Caco-2 (cell line): Measurements from ENCODE around the gene GPC6. TPM values are rescaled to one million over a fixed set of nuclear protein-coding genes. Genes with fewer than 3 reads are reported as not detected.

Source experiments
- BruUV-seq: library from RNA; stranded (reverse); fragments of 400-500 nt; replicated peaks from 2 replicates; lab custom pipeline; 2021; lab: Mats Ljungman, UMichigan
- CTCF ChIA-PET: fragments of 300-600 bp; sonication (Branson Sonifier 250); formaldehyde crosslinking; loops from one replicate; lab custom pipeline; 2022; ENCODE audit warnings: antibody characterized with exemption; lab: Charles Lee
- POLR2A ChIA-PET: fragments of 300-600 bp; sonication (Branson Sonifier 250); formaldehyde crosslinking; loops from one replicate; lab custom pipeline; 2022; ENCODE audit warnings: antibody characterized with exemption; lab: Charles Lee
- DNase-seq, 2 experiments: peaks; one replicate each; pipeline versions ENCODE4 v3.0.0 to v3.0.0-alpha.2; 2020 to 2022
- H3K27me3 ChIP-seq: replicated peaks from 2 replicates; pipeline ENCODE4 v1.6.0; 2011; ENCODE audit warnings: low read length; ENCODE audit not compliant: control insufficient read depth, insufficient read depth
- H3K36me3 ChIP-seq: 2 replicates; pipeline ENCODE4 v1.5.1; 2011; ENCODE audit warnings: low read length; ENCODE audit not compliant: control insufficient read depth, insufficient read depth
- H3K4me1 ChIP-seq: fragments of 250-450 bp; sonication (Bioruptor Pico); 2 replicates; pipeline ENCODE4 v1.5.1; 2020; ENCODE audit warnings: mild to moderate bottlenecking
- H3K4me3 ChIP-seq: 2 replicates; pipeline ENCODE4 v1.5.1; 2011; ENCODE audit warnings: low read depth, mild to moderate bottlenecking, control low read depth, low read length
- H3K9me3 ChIP-seq: fragments of 250-450 bp; sonication (Bioruptor Pico); 2 replicates; pipeline ENCODE4 v1.5.1; 2020; ENCODE audit warnings: mild to moderate bottlenecking, moderate library complexity
- H3K27ac Mint-ChIP-seq: one replicate; pipeline ENCODE4 v1.8.0; 2022; ENCODE audit warnings: mixed read lengths; ENCODE audit not compliant: unreplicated experiment
- H3K27me3 Mint-ChIP-seq: one replicate; pipeline ENCODE4 v1.8.0; 2022; ENCODE audit warnings: mixed read lengths; ENCODE audit not compliant: insufficient read depth, unreplicated experiment
- H3K36me3 Mint-ChIP-seq: one replicate; pipeline ENCODE4 v1.8.0; 2022; ENCODE audit warnings: mild to moderate bottlenecking, mixed read lengths; ENCODE audit not compliant: insufficient read depth, unreplicated experiment
- H3K4me1 Mint-ChIP-seq: one replicate; pipeline ENCODE4 v1.8.0; 2022; ENCODE audit warnings: low read depth, mixed read lengths; ENCODE audit not compliant: unreplicated experiment
- H3K4me3 Mint-ChIP-seq: one replicate; pipeline ENCODE4 v1.8.0; 2022; ENCODE audit warnings: mild to moderate bottlenecking, moderate library complexity, mixed read lengths; ENCODE audit not compliant: unreplicated experiment
- H3K9me3 Mint-ChIP-seq: one replicate; pipeline ENCODE4 v1.8.0; 2022; ENCODE audit warnings: mixed read lengths; ENCODE audit not compliant: unreplicated experiment
- CTCF ChIP-seq, 2 experiments: fragments of 200-600 bp in 1 of 2; IDR thresholded peaks; 1 replicate in 1 of 2; 2 replicates in 1 of 2; pipeline versions ENCODE4 v1.5.1 to v1.8.0; 2011 to 2022; ENCODE audit warnings: antibody characterized with exemption in 1 of 2, control low read depth in 1 of 2, inconsistent platforms in 1 of 2, low read depth in 1 of 2, low read length in 1 of 2, mild to moderate bottlenecking in 1 of 2, moderate library complexity in 1 of 2; ENCODE audit not compliant: insufficient read depth in 1 of 2, severe bottlenecking in 1 of 2, unreplicated experiment in 1 of 2
- intact Hi-C: fragments of 100-400 bp; cut with micrococcal nuclease; formaldehyde crosslinking; loops from one replicate; pipeline ENCODE4 v1.10.0; 2022; ENCODE audit not compliant: unreplicated experiment
- total RNA-seq: library from RNA; stranded (reverse); gene quantifications from 2 replicates; pipeline ENCODE4 v1.2.3, GENCODE V29; 2022

GPC6 gene
- total RNA-seq, 1 experiment from 2014 or later, result 0.16 TPM

- no peaks in the 10 kb centered on the region for H3K27me3 Mint-ChIP-seq
- H3K27me3 ChIP-seq, result no peaks in the 10 kb centered on the region
- H3K27ac Mint-ChIP-seq, result no peak overlapping the region
- H3K4me3 Mint-ChIP-seq, result no peak overlapping the region
- ChIA-PET CTCF (no interaction called here), POLR2A (no interaction called here)
- H3K36me3 Mint-ChIP-seq, result no peaks in the 10 kb centered on the region
- no TSS peak for BruUV-seq
- DNase-seq, result no peak
- intact Hi-C loops, result no loop called here
- H3K4me3 ChIP-seq, result no peak overlapping the region
- H3K9me3 ChIP-seq, result no peaks in the 10 kb centered on the region
- H3K9me3 Mint-ChIP-seq, result no peaks in the 10 kb centered on the region
- no peaks in the 10 kb centered on the region; the same call in 1 of the 2 replicates for H3K36me3 ChIP-seq
- H3K4me1 ChIP-seq, result no peaks in the 10 kb centered on the region
- H3K4me1 Mint-ChIP-seq, result no peaks in the 10 kb centered on the region
- TF ChIP-seq CTCF (IDR thresholded peaks at IDR 0.05; ENCODE audit: insufficient read depth in 1 of 2, low read depth in 1 of 2, low read length in 1 of 2, severe bottlenecking in 1 of 2, unreplicated experiment in 1 of 2), result no peak
Measured at GRCh38 chr13:93987458-93987857, 760.9 kb downstream of the GPC6 start.

GRCh38 chr13:93991569-93991968 is 765.0 kb downstream of the GPC6 start:
- no peaks in the 10 kb centered on the region for H3K4me1 ChIP-seq
- no peak overlapping the region for H3K27ac Mint-ChIP-seq
- no peaks in the 10 kb centered on the region for H3K36me3 Mint-ChIP-seq
- no peaks in the 10 kb centered on the region for H3K27me3 Mint-ChIP-seq
- no peaks in the 10 kb centered on the region for H3K36me3 ChIP-seq
- H3K9me3 Mint-ChIP-seq, result no peaks in the 10 kb centered on the region
- H3K4me3 ChIP-seq, result no peak overlapping the region
- no peak for DNase-seq
- intact Hi-C loops, result no loop called here
- no peak for TF ChIP-seq CTCF (IDR thresholded peaks at IDR 0.05; ENCODE audit: insufficient read depth in 1 of 2, low read depth in 1 of 2, low read length in 1 of 2, severe bottlenecking in 1 of 2, unreplicated experiment in 1 of 2)
- no peaks in the 10 kb centered on the region for H3K9me3 ChIP-seq
- no peak overlapping the region for H3K4me3 Mint-ChIP-seq
- H3K4me1 Mint-ChIP-seq, result no peaks in the 10 kb centered on the region
- no TSS peak for BruUV-seq
- CTCF ChIA-PET, result no interaction called here
- POLR2A ChIA-PET, result no interaction called here
- no peaks in the 10 kb centered on the region for H3K27me3 ChIP-seq

GRCh38 chr13:93996481-93996880 is 769.9 kb downstream of the GPC6 start:
- Mint-ChIP-seq H3K9me3 (no peaks in the 10 kb centered on the region), H3K27ac (no peak overlapping the region), H3K36me3 (no peaks in the 10 kb centered on the region), H3K4me3 (no peak overlapping the region), H3K4me1 (no peaks in the 10 kb centered on the region), H3K27me3 (no peaks in the 10 kb centered on the region)
- Histone ChIP-seq H3K27me3 (no peaks in the 10 kb centered on the region), H3K4me1 (no peaks in the 10 kb centered on the region), H3K9me3 (no peaks in the 10 kb centered on the region), H3K36me3 (no peaks in the 10 kb centered on the region), H3K4me3 (no peak overlapping the region)
- ChIA-PET POLR2A (no interaction called here), CTCF (no interaction called here)
- intact Hi-C loops, result no loop called here
- TF ChIP-seq CTCF (IDR thresholded peaks at IDR 0.05; ENCODE audit: insufficient read depth in 1 of 2, low read depth in 1 of 2, low read length in 1 of 2, severe bottlenecking in 1 of 2, unreplicated experiment in 1 of 2), result no peak
- no TSS peak for BruUV-seq
- DNase-seq, result no peak
